AML-193 (cell line): Measurements from ENCODE around the gene GMPR2.

Experiments used
- DNase-seq, 2 experiments: peaks; one replicate each; lab custom pipeline; 2025; lab: John Stamatoyannopoulos, UW

GMPR2 gene

DNA sequence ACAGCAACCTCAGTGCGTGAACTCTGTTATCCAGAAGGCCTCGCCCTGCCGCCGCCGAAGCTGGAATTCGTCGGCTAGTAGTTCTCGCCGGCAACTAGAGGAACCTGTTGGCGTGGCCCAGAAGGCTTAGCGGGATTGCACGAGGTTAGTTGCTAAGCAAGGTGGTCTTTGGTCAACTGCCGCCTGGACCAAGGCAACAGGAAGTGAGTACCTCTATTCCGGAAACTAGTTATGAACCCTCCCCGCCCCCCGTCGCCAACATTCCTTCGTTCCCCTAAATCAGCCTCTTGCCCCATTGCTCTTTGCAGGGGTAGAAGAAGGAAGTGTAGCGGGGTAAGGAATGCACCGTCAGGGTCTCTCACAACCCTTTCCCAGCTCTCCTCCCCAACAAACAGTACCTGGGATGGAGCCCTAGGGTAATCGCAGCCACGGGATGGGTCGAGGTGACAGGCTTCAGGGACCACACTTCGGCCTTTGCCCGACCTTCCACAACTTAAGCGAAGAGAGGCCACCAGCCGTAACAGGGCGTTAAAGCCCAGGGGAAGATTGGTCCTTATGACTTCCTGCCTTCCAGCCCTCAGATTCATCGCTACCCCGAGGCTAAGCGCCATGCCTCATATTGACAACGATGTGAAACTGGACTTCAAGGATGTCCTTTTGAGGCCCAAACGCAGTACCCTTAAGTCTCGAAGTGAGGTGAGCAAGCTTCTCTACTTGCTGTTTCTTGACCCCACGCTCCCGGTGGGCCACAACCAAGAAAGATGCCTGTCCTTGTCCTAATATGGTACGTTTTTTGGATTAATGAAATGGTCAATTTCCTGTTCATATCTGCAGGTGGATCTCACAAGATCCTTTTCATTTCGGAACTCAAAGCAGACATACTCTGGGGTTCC is at the start of gene GMPR2:
GMPR2 (plus strand) TSS at position 285 of the 893 bp plus-strand sequence; CDS start at position 610, 325 bp downstream.
- no peak for DNase-seq

DNA sequence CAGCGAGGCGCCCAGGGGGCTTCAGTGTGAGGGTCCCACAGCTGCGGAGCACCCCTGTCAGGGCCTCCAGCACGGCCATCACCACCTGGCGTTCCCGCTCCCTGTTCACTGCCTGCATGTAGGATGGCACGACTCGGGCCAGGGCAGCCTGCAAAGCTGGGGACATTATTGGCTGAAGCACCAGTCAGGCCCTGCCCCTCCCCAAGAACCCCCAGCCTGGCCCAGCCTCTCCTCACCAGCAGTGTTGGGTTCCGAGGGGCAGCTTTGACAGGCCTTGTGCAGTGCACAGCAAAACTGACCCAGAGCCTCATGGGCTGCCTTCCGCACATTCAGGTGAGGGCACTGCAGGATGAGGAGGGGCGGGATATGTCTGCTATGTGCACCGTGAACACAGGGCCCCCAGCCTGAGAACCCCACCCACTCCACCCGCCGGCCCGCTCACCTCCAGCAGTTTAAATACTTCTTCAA is 49.7 kb upstream of the GMPR2 start:
- DNase-seq, result no peak

DNA sequence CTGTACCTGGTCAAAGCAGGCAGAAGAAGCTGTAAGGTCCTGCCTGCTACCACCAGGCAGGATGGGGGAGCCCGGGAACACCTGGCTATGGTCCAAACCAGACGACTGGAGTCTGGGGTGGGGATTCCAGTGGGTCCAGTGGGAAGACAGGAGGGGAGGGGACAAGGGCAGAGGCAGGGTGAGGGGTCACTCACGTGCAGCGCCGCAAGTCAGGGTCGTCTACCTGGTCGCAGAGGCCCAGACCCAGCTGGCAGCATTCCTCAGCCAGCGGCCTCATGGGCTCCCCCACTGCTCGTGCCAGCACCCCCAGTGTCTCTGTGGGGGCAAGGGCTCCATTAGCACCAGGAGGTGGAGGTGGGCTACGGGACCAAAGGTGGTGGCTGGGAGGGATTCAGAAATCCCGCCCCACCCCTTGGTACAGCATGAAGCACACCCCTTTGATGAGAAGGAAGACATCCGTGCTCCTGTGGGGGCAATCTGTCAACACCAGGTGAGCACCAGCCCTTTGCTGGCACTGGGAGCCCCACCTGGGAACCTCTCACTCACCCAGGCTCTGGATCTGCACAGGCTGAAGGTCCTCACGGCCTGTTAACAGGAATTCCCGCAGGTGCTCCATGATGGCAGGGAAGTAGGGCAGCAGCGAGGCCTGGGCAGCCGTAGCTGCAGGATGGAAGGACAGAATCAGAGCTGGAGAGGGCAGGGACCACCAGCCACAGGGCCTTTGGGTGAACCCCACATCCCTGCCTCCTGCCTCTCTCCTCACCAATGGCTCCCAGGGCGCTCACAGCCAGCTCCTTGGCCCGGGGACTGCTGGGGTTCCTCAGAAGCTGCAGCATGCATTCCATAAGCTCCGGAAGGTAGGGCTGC is 48.4 kb upstream of the GMPR2 start:
- no peak for DNase-seq

DNA sequence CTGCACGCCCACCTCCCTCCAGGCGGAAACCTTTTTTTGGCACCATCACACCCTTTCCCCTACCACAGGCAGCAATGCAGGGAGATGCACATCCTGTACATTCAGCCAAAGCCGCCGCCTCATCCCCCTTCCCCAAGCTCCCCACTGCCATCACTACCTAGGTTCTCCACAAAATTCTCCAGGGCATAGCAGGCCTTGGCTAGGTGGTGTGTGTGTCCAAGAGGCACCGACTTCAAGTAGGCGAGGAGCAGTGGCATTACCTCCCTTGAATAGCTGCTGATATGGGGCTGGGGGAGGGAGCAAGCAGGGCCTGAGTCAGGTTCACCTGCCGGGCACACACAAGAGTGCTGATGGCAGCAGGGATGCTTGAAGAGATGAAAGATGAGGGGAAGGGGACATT is 47.7 kb upstream of the GMPR2 start:
- no peak for DNase-seq

DNA sequence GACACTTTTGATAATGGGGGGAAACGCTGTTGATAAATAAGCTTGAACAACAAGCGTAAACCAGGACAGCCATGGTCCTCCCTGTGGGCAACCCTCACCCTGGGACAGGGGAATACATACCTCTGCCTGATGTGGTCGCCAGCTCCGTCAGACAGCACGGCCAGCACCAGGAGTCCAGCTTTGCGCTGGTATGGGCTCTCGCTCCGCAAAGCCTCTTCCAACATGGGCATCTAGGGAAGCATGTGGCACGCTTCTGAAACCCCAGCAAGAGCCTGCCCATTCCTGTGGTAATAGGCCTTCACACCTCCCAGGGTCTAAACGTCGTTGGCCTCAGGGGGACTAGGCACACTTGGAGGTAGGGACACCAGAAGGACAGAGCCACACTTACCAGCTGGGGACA is 47.0 kb upstream of the GMPR2 start:
- DNase-seq, result no peak

DNA sequence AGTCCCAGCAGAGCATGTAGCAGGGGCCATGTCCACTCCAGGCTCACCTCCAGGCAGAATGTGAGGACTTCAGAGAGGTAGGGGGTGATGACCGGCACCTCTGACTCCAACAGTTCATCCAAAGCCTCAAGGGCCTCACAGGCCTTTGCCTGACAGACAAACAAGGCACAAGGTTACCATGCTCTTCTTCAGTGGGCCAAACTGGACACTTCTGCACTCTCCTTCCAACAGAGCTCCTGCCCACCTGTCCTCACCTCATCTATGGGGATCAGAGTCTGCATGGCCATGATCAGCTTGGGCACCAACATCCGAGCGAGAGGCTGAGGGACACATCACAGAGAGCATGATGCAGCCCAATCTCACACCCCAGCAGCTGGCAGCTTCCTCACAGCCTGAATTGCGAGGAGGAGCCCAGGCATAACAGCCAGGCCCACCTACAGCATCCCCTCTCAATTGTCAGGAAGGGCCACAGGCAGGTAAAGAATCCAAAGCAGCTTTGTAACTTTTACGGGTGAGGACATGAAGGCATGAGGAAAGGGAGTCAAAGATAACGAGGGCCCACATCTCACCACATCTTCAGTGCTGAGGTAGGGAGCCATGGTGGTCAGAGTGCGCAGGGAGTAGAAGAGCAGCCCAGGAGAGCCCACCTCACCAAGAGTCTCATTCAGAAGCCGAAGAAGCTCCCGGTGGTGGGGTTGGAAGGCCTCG is 45.7 kb upstream of the GMPR2 start:
- DNase-seq, result no peak

DNA sequence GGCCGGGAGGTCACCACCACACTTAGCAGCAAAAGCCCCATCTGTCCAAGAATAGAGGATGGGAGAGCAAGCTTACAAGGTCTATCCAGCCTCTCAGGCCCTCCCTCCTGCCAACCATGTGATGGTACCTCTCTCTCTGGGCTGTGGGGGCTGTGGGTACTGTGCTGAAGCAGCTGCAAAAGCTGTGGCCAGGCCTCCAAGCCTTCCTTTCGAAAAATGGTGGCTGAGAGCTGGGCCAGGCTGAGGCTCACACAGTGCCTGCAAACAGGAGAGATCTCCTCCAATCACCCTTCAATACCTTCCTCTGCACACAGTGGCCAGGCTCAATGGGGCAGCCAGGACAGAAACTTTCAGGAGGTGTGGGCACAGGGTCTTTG is 45.2 kb upstream of the GMPR2 start:
- DNase-seq, result no peak

DNA sequence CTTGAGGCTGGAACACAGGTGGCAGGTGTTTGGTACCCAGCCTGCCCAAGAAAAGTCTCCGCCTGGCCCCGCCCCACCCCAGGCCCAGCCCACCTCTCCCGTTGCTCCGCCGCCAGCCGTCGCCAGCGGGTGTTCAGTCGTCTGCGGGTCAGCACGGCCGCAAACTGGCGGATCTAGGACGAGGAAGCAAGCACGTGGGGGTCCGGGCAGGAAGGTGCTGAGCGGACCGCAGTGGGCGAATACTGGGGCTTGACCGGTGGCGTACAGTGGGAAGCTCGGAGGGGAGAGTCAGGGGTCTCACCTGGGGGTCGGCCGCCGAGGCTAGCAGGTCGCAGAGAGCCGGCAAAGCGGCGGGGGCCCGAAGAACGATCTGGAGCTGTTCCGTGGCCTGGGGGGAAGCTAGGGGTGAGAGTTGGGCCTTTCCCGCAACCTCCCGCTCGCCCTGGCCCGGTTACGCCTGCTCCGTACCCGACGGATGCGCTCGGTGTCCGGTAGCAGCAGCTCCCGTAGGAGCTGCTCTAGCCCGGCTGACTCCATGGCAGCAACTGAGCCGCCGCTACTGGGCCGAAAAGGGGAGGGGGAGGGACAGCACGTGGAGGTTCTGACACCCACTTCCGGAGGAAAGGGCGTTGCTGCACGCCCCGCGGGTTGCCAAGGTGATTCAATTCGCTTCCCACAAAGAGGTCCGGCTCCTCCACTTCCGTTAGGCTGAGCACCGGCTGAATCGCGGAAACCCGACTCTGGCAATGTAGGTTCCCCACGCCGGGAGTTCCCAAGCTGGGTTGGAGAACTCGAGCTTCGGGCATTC is 44.3 kb upstream of the GMPR2 start, which contains the start of gene IPO4:
IPO4 (minus strand) TSS at position 566 of the 808 bp plus-strand sequence; CDS start at position 537, 29 bp downstream.
- DNase-seq, result peak; percentile 94 to 96

DNA sequence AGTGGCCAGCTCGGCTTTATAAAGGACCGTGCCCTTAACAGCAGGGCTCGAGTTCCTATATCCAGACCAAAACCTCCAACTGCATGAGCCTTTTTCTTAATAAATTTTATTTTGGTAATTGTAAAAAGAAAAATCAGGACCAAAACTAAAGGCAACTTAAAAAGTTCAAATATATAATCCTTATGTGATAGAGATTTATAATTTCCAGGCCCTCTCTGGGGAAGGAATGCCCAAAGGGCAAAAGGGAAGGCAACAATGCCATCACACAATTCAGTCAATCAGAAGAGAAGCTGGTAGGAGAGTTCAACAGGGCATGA is 43.7 kb upstream of the GMPR2 start:
- no peak for DNase-seq

DNA sequence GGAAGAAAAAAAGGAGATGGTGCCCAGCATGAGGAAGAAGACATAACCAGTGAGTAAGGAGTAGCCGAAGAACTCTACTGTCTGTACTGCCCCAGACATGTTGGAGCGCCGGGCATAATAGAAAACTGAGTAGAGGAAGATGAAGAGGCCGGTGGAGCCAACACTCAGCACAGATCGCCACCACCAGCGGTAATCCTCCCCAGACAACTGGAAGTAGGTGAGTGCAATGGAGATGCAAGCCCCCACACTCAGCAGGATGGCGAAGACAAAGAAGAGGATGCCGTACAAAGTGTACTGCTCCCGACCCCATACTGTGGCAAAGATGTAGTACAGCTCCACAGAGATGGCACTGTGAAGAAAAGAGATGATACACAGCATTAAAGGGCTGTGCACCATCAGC is 43.3 kb upstream of the GMPR2 start:
- DNase-seq, result no peak

DNA sequence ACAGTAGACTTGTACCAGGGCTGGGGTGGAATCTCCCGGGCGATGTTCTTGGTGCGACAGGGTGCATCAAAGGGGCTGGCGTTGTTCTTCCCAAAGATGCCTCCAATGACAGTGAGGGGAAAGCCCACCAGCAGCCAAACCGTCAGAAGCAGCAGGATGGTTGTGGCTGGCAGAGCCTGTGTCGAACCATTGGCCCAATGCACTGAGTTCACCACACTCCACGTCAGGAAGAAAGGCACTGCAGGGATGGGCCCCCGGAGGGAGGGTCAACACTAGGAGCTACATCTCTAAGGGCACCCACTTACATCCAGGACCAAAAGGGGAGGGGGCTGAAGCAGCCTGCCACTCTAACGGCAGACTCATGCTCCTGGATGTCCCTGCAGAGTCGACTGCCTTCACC is 42.3 kb upstream of the GMPR2 start:
- DNase-seq, result no peak

DNA sequence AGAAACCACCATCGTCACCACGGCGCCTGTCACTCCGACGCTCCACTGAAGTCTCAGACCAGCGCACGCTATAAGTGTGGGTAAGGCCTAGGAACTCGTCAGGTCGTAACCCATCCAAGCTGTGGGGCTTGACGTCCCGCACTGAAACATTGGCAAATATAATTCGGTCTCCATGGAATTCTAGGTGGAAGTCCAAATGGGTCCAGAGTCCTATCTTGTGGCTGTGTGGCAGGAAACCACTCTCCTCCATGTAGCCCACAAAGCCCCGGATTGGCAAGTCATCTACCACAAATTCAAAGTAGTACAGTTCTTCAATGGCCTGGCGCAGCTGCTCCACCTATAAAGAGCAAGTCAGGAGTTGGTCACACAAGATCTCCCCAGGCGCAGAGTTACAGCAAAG is 39.8 kb upstream of the GMPR2 start:
- DNase-seq, result no peak

DNA sequence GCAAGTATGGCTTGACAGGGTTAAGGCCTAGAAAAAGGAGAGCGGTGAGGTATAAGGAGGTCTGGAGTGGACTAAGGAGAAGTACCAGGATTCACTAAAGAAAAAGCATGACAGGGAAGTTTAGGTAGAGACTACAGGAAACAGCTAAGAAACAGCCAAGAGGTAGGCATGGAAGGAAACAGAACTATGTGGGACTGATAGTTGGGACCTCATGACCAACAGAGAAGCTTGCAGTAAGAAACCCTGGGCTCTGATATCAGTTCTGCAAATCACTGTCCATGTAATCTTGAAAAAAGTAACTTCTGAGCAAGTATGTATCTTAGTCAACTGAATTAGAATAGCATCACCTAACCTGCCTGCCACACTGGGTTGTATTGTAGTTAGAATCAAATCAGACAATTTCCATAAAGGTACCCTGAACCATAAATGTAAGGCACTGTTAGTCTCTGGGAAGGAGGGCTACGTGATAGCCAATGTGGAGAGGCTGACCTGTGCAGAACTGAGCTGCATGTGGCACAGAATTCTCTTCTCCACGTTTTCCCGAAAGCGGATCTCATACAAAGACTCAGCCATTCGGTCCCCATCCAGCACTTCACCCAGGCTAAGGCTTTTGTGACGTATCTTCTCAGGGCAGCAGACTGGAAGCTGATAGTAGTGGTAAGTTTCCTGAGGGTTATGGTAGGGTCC is 38.4 kb upstream of the GMPR2 start:
- DNase-seq, result no peak

DNA sequence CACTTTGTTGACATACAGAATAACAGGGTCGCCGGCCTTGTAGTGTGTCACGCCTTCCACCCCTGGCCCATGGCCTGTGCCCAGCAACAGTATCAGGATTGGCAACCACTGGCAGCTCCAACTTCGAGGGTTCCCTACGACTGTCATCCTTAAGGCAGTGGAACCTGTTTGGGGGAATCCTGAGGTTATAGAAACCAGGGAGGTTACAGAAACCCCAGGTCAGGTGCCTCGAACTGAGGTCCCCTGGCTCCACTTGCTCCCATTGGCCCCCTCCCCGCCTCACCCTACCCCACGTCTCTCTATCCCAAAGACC is 37.9 kb upstream of the GMPR2 start:
- DNase-seq, result no peak

DNA sequence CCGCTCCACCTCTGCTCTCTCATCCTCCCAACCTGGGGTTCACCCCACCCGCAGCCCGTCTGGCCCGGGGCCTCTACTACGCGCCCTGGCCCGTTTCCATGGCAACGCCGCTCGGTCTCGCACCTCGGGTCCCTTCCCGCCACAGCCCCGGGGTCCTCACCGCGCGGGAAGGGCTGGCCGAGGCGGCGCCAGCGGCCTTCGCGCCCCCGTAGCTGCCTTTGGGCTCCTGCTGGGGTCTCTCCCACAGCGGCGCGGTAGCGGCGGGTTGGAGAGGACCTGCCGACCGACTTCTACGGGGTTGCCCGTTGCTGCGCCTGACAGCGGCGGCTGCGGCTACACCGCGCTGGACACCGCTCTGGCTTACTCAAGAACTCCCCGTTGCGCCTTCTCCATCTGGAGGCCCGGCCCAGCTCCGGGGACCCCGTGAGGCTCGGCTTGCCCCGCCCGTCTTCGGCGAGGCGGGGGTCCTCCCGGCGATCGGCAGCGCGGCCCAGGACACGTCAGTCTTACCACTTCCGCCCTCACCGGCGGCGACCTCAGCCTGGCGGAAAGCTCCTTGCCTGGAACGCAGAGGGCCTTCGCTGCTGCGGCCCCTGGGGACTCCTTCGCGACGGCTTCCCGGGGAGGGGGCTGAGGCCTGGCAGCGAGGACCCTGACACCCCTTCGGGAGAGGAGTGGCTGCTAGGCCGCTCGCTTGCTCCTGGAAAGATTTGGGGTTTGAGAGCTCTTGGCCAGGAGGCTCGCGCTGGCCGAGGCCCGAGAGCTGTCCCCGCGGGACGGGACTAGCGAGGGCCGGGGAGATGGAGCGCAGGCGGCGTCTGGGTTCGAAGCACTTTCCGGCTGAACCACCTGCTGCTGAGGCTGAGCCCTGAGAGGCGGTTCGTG is 37.3 kb upstream of the GMPR2 start, which contains the start of gene TM9SF1:
TM9SF1 (minus strand) TSS at position 256 of the 885 bp plus-strand sequence. CDS start 422 bp downstream, outside the sequence.
- peak; percentile 64 to 74 for DNase-seq

DNA sequence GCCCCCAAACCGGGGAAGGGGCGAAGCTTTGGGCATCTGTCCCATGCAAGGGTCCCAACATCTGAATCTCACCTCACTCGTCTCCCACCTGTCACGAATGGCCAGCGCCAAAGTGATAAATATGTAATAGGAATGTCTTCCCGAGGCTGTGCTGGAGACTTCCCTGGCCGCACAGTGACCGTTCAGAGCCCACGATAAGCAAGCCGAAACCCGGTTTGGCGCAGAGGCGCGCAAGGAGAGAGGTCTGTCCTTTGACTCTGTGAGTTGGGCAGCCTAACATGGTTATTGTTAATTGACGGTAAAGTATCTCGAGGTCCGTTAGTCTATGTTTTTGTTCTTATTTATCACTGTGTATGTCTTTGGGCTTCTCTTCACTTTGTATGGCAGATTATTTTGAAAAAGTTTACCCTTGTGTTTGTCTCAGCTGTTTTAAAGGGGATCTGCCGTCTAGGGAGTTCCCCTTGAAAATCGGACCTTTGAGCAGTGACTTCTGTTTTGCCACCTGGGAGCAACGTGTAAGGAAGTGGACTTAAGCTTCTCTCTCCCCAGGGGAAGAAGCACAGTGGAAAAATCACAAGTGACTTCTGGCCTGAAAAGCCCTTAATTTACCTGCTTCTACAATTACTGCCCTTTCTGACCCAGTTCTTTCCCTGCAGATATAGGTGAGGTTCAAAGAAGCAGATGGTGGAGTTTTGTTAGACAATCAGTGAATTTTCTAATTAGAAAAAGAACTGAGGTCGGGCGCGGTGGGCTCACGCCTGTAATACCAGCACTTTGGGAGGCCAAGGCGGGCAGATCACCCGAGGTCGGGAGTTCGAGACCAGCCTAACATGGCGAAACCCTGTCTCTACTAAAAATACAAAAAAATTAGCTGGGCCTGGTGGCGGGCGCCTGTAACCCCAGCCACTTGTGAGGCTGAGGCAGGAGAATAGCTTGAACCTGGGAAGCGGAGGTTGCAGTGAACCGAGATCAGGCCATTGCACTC is 36.4 kb upstream of the GMPR2 start:
- peak in 1 of 2 experiments; percentile 56 for DNase-seq

DNA sequence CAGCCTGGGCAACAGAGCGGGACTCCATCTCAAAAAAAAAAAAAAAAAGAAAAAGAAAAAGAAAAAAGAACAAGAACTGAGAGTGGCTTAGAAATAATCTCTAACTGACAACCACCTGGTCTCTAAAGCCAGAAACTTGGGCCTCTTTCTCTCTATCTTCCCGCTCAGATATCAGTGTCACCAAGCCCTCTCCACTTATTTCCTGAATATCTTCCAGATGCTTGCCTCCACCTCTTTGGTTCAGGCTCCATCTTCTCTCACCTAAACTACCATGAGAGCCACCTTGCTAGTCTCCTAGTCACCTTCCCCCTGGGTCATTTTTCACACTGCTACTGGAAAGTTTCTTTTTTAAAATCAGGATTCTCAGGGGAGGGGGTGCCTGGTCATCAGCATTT is 35.7 kb upstream of the GMPR2 start:
- no peak for DNase-seq

DNA sequence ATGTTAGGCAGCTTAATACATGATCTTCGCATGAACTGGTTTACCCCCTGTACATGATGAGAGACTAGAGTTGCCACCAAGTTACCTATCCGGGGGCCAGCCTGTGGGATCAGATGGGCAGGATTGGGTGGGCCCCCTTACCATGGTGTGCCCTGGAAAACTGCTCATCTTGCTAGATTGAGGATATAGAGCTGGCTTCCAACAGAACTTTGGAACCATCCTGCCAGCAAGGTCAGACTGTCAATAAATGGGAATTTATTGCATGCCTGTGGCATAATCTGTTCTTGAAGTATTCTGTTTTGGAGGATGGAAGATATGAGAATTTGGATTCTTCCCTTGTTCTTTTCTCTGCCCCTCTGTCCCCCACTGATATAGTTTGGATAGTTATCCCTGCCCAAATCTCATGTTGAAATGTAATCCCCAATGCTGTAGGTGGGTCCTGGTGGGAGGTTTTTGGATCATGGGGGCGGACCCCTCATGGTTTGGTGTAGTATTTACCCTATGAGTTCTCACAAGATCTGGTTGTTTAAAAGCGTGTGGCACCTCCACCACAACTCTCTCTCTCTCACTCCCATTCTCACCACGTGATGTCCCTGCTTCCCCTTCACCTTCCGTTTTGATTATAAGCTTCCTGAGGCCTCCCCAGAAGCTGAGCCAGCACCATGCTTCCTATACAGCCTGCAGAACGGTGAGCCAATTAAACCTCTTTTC is 33.8 kb upstream of the GMPR2 start:
- no peak for DNase-seq
